Activated naive CD4-positive, alpha-beta T cell treated with anti-CD3 and anti-CD28 coated beads, Interleukin-2, amount 10 ng/mL, durations not matched to agents 7 days and 5 days (primary cell): Measurements from ENCODE around the gene WNT1.
A peak's percentile ranks its signal among the peaks of the same experiment; 100 is the strongest.

Experiments
- CTCF ChIA-PET: fragments of 350-600 bp; sonication (Branson Sonifier 250); formaldehyde crosslinking; loops from one replicate; lab custom pipeline; 2021; ENCODE audit warnings: antibody characterized with exemption; lab: Charles Lee
- DNase-seq: peaks from one replicate; pipeline ENCODE4 v3.0.0-alpha.2; 2020
- H3K27ac Mint-ChIP-seq: one replicate; pipeline ENCODE4 v1.8.0; 2021; ENCODE audit warnings: mild to moderate bottlenecking, moderate library complexity, mixed read lengths
- H3K27me3 Mint-ChIP-seq: one replicate; pipeline ENCODE4 v1.8.0; 2021; ENCODE audit warnings: mild to moderate bottlenecking, mixed read lengths
- H3K36me3 Mint-ChIP-seq: one replicate; pipeline ENCODE4 v1.8.0; 2021; ENCODE audit warnings: mixed read lengths
- H3K4me1 Mint-ChIP-seq: one replicate; pipeline ENCODE4 v1.8.0; 2021; ENCODE audit warnings: mixed read lengths
- H3K4me3 Mint-ChIP-seq: one replicate; pipeline ENCODE4 v1.8.0; 2021; ENCODE audit warnings: mild to moderate bottlenecking, moderate library complexity, mixed read lengths
- H3K9me3 Mint-ChIP-seq: one replicate; pipeline ENCODE4 v1.8.0; 2021; ENCODE audit warnings: mixed read lengths

Gene WNT1

GRCh38 chr12:48952691-48953090, 25.4 kb upstream of the WNT1 start:
- Mint-ChIP-seq H3K4me3 (no peak overlapping the region), H3K27me3 (peaks cover 7% of the 10 kb centered on the region), H3K27ac (no peak overlapping the region), H3K36me3 (peaks cover 28% of the 10 kb centered on the region), H3K4me1 (peaks cover 42% of the 10 kb centered on the region), H3K9me3 (no peaks in the 10 kb centered on the region)
- DNase-seq: no peak
- CTCF ChIA-PET: interaction anchor here (1.0 to 2.7 kb wide), 6 partner anchors 13 to 100 kb away, joined by 3 to 13 read pairs (median 4); no protein-coding TSS in a partner anchor

- CTCF ChIA-PET: interaction anchor here (1.2 to 2.2 kb wide), 4 partner anchors 14 to 101 kb away, joined by 3 to 8 read pairs (median 6); no protein-coding TSS in a partner anchor
These were observed 24.1 kb upstream of the WNT1 start for GRCh38 chr12:48954061-48954460.

GRCh38 chr12:48954841-48955501, 23.2 kb upstream of the WNT1 start:
- Mint-ChIP-seq H3K27ac (no peak overlapping the region), H3K4me3 (no peak overlapping the region), H3K27me3 (peaks cover 25% of the 10 kb centered on the region), H3K9me3 (no peaks in the 10 kb centered on the region), H3K4me1 (peaks cover 37% of the 10 kb centered on the region), H3K36me3 (peaks cover 22% of the 10 kb centered on the region)
- CTCF ChIA-PET: interaction anchor here (0.7 to 2.2 kb wide), 5 partner anchors 12 to 626 kb away, joined by 3 to 6 read pairs (median 3); no protein-coding TSS in a partner anchor
- DNase-seq: no peak

More at GRCh38 chr12:48954061-48954460, 24.1 kb upstream of the WNT1 start:
- Mint-ChIP-seq H3K9me3 (no peaks in the 10 kb centered on the region), H3K27me3 (peaks cover 17% of the 10 kb centered on the region), H3K36me3 (peaks cover 24% of the 10 kb centered on the region), H3K4me3 (no peak overlapping the region), H3K4me1 (peaks cover 37% of the 10 kb centered on the region), H3K27ac (no peak overlapping the region)
- DNase-seq: no peak

GRCh38 chr12:48956279-48957140, 21.6 kb upstream of the WNT1 start:
- peak; percentile 51 for DNase-seq
- CTCF ChIA-PET: interaction anchor here (0.7 to 3.0 kb wide), 10 partner anchors 12 to 104 kb away, joined by 3 to 14 read pairs (median 6); partner anchors contain the start of genes DDX23 and WNT1

GRCh38 chr12:48957141-48958048, 20.7 kb upstream of the WNT1 start, which contains the start of gene ARF3:
Gene ARF3 (minus strand): TSS chr12:48957487. CDS start chr12:48941095, 16,392 bp downstream.
- DNase-seq: peak; percentile 97
- Mint-ChIP-seq H3K27ac (peak within 1 kb of the TSS; percentile 81), H3K27me3 (peaks cover 43% of the 10 kb centered on the region), H3K36me3 (peaks cover 20% of the 10 kb centered on the region), H3K9me3 (no peaks in the 10 kb centered on the region), H3K4me3 (peak within 1 kb of the TSS; percentile 90), H3K4me1 (peaks cover 37% of the 10 kb centered on the region)
- CTCF ChIA-PET: interaction anchor here (0.7 to 3.0 kb wide), 10 partner anchors 11 to 142 kb away, joined by 3 to 14 read pairs (median 4); partner anchors contain the start of genes DDX23 and WNT1

More at GRCh38 chr12:48956279-48957140, 21.6 kb upstream of the WNT1 start:
- peak overlapping the region; percentile 34 for H3K27ac Mint-ChIP-seq
- H3K9me3 Mint-ChIP-seq: no peaks in the 10 kb centered on the region
- H3K27me3 Mint-ChIP-seq: peaks cover 34% of the 10 kb centered on the region
- H3K4me3 Mint-ChIP-seq: peak overlapping the region; percentile 90
- H3K4me1 Mint-ChIP-seq: peaks cover 37% of the 10 kb centered on the region
- H3K36me3 Mint-ChIP-seq: peaks cover 20% of the 10 kb centered on the region

- Mint-ChIP-seq H3K4me3 (peak overlapping the region; percentile 90), H3K4me1 (peaks cover 37% of the 10 kb centered on the region), H3K27me3 (peaks cover 46% of the 10 kb centered on the region), H3K9me3 (no peaks in the 10 kb centered on the region), H3K27ac (no peak overlapping the region), H3K36me3 (peaks cover 20% of the 10 kb centered on the region)
- CTCF ChIA-PET: interaction anchor here (1.0 to 3.0 kb wide), 6 partner anchors 16 to 143 kb away, joined by 3 to 14 read pairs (median 8); partner anchors contain the start of genes DDX23 and WNT1
- DNase-seq: no peak
These were observed 20.1 kb upstream of the WNT1 start for GRCh38 chr12:48958049-48958388.

- H3K27ac Mint-ChIP-seq: no peak overlapping the region
- DNase-seq: no peak
- H3K9me3 Mint-ChIP-seq: no peaks in the 10 kb centered on the region
- CTCF ChIA-PET: interaction anchor here (1.1 kb wide), 1 partner anchor 16 kb away, joined by 4 read pairs; no protein-coding TSS in a partner anchor
- peaks cover 23% of the 10 kb centered on the region for H3K4me1 Mint-ChIP-seq
- H3K27me3 Mint-ChIP-seq: peaks cover 65% of the 10 kb centered on the region
- H3K36me3 Mint-ChIP-seq: peaks cover 6% of the 10 kb centered on the region
- no peak overlapping the region for H3K4me3 Mint-ChIP-seq
These were observed 17.3 kb upstream of the WNT1 start for GRCh38 chr12:48960834-48961233.

- CTCF ChIA-PET: interaction anchor here (1.1 kb wide), 1 partner anchor 15 kb away, joined by 4 read pairs; no protein-coding TSS in a partner anchor
- peaks cover 1% of the 10 kb centered on the region for H3K36me3 Mint-ChIP-seq
- H3K9me3 Mint-ChIP-seq: no peaks in the 10 kb centered on the region
- H3K27me3 Mint-ChIP-seq: peaks cover 70% of the 10 kb centered on the region
- H3K4me1 Mint-ChIP-seq: peaks cover 18% of the 10 kb centered on the region
- no peak overlapping the region for H3K4me3 Mint-ChIP-seq
- DNase-seq: no peak
- H3K27ac Mint-ChIP-seq: no peak overlapping the region
These were observed 16.8 kb upstream of the WNT1 start for GRCh38 chr12:48961331-48961730.

- CTCF ChIA-PET: interaction anchor here (0.6 to 2.0 kb wide), 3 partner anchors 16 to 26 kb away, joined by 3 to 6 read pairs (median 3); partner anchors contain the start of gene WNT1
- Mint-ChIP-seq H3K4me3 (no peak overlapping the region), H3K27ac (no peak overlapping the region), H3K36me3 (no peaks in the 10 kb centered on the region), H3K9me3 (no peaks in the 10 kb centered on the region), H3K27me3 (peaks cover 74% of the 10 kb centered on the region), H3K4me1 (peaks cover 13% of the 10 kb centered on the region)
- DNase-seq: no peak
These were observed 16.3 kb upstream of the WNT1 start for GRCh38 chr12:48961801-48962200.

- CTCF ChIA-PET: interaction anchor here (1.5 kb wide), 1 partner anchor 30 kb away, joined by 3 read pairs; no protein-coding TSS in a partner anchor
- H3K27me3 Mint-ChIP-seq: peaks cover 84% of the 10 kb centered on the region
These were observed 12.8 kb upstream of the WNT1 start for GRCh38 chr12:48965298-48965838.

GRCh38 chr12:48966177-48966895, 11.8 kb upstream of the WNT1 start:
- Mint-ChIP-seq H3K36me3 (no peaks in the 10 kb centered on the region), H3K4me3 (no peak overlapping the region), H3K9me3 (no peaks in the 10 kb centered on the region), H3K27me3 (peaks cover 87% of the 10 kb centered on the region), H3K27ac (no peak overlapping the region), H3K4me1 (peaks cover 21% of the 10 kb centered on the region)
- no peak for DNase-seq
- CTCF ChIA-PET: interaction anchor here (0.7 to 6.5 kb wide), 7 partner anchors 11 to 75 kb away, joined by 3 to 36 read pairs (median 3); partner anchors contain the start of gene WNT1

More at GRCh38 chr12:48965298-48965838, 12.8 kb upstream of the WNT1 start:
- Mint-ChIP-seq H3K4me1 (peaks cover 11% of the 10 kb centered on the region), H3K4me3 (no peak overlapping the region), H3K9me3 (no peaks in the 10 kb centered on the region), H3K27ac (no peak overlapping the region), H3K36me3 (no peaks in the 10 kb centered on the region)
- DNase-seq: no peak

GRCh38 chr12:48967991-48968390, 10.1 kb upstream of the WNT1 start:
- H3K27ac Mint-ChIP-seq: no peak overlapping the region

More at GRCh38 chr12:48967991-48968390, 10.1 kb upstream of the WNT1 start:
- Mint-ChIP-seq H3K4me3 (no peak overlapping the region), H3K9me3 (no peaks in the 10 kb centered on the region), H3K4me1 (peaks cover 30% of the 10 kb centered on the region), H3K27me3 (peaks cover 90% of the 10 kb centered on the region), H3K36me3 (no peaks in the 10 kb centered on the region)
- DNase-seq: no peak
- CTCF ChIA-PET: interaction anchor here (0.7 to 6.5 kb wide), 7 partner anchors 9 to 34 kb away, joined by 3 to 36 read pairs (median 5); partner anchors contain the start of gene ARF3
